ENCODE data around the gene ABI1.

Gene ABI1

GRCh38 chr10:26855186-26855585, 5.6 kb downstream of the ABI1 start:
- no peak for DNase-seq (ENCODE audit: extremely low read depth in 1 of 2, low read depth in 1 of 2)

GRCh38 chr10:26854524-26854923, 6.2 kb downstream of the ABI1 start:
- no peak for DNase-seq (ENCODE audit: extremely low read depth in 1 of 2, low read depth in 1 of 2)

GRCh38 chr10:26844396-26844975, 16.3 kb downstream of the ABI1 start:
- no peak for DNase-seq (ENCODE audit: extremely low read depth in 1 of 2, low read depth in 1 of 2)

GRCh38 chr10:26843736-26844135, 17.0 kb downstream of the ABI1 start:
- DNase-seq (ENCODE audit: extremely low read depth in 1 of 2, low read depth in 1 of 2), result no peak

- no peak for DNase-seq (ENCODE audit: extremely low read depth in 1 of 2, low read depth in 1 of 2)
These were observed 18.9 kb downstream of the ABI1 start for GRCh38 chr10:26841733-26842317.

- no peak for DNase-seq (ENCODE audit: extremely low read depth in 1 of 2, low read depth in 1 of 2)
These were observed 19.6 kb downstream of the ABI1 start for GRCh38 chr10:26840938-26841732.

GRCh38 chr10:26839966-26840627, 20.7 kb downstream of the ABI1 start:
- DNase-seq (ENCODE audit: extremely low read depth in 1 of 2, low read depth in 1 of 2), result no peak

- no peak for DNase-seq (ENCODE audit: extremely low read depth in 1 of 2, low read depth in 1 of 2)
These were observed 23.6 kb downstream of the ABI1 start for GRCh38 chr10:26837139-26837538.

GRCh38 chr10:26835025-26835424, 25.7 kb downstream of the ABI1 start:
- no peak for DNase-seq (ENCODE audit: extremely low read depth in 1 of 2, low read depth in 1 of 2)

GRCh38 chr10:26832960-26833359, 27.8 kb downstream of the ABI1 start:
- no peak for DNase-seq (ENCODE audit: extremely low read depth in 1 of 2, low read depth in 1 of 2)

GRCh38 chr10:26831936-26832335, 28.8 kb downstream of the ABI1 start:
- no peak for DNase-seq (ENCODE audit: extremely low read depth in 1 of 2, low read depth in 1 of 2)

- DNase-seq (ENCODE audit: extremely low read depth in 1 of 2, low read depth in 1 of 2), result no peak
These were observed 30.8 kb downstream of the ABI1 start for GRCh38 chr10:26829810-26830515.

- DNase-seq (ENCODE audit: extremely low read depth in 1 of 2, low read depth in 1 of 2), result no peak
These were observed 36.6 kb downstream of the ABI1 start for GRCh38 chr10:26824015-26824690.

- DNase-seq (ENCODE audit: extremely low read depth in 1 of 2, low read depth in 1 of 2), result no peak
These were observed 38.8 kb downstream of the ABI1 start for GRCh38 chr10:26821699-26822570.

- no peak for DNase-seq (ENCODE audit: extremely low read depth in 1 of 2, low read depth in 1 of 2)
These were observed 45.3 kb downstream of the ABI1 start for GRCh38 chr10:26815500-26815899.

GRCh38 chr10:26810435-26811026, 50.2 kb downstream of the ABI1 start:
- DNase-seq (ENCODE audit: extremely low read depth in 1 of 2, low read depth in 1 of 2), result no peak

GRCh38 chr10:26809973-26810372, 50.8 kb downstream of the ABI1 start:
- no peak for DNase-seq (ENCODE audit: extremely low read depth in 1 of 2, low read depth in 1 of 2)

- no peak for DNase-seq (ENCODE audit: extremely low read depth in 1 of 2, low read depth in 1 of 2)
These were observed 53.2 kb downstream of the ABI1 start for GRCh38 chr10:26807532-26807931.

- DNase-seq (ENCODE audit: extremely low read depth in 1 of 2, low read depth in 1 of 2), result no peak
These were observed 54.2 kb downstream of the ABI1 start for GRCh38 chr10:26806557-26806956.
